Natural killer cell (primary cell): Measurements from ENCODE around the gene DPYSL3. TPM values are rescaled to one million over a fixed set of nuclear protein-coding genes. Genes with fewer than 3 reads are reported as not detected.

Experiments used
- ATAC-seq, 3 donors: fragments of 150-1000 bp in 2 of 3; fragments of 200-7000 bp in 1 of 3; cut with Tn5 transposase; 1 replicate in 1 of 3; 2 replicates in 2 of 3; pipeline ENCODE4 v1.10.0; 2021; ENCODE audit warnings: mild to moderate bottlenecking in 2 of 3, moderate library complexity in 2 of 3
- DNase-seq, 2 donors: peaks; one replicate each; pipeline versions ENCODE4 v3.0.0 to v3.0.0-alpha.2; 2013 to 2021; ENCODE audit warnings: mixed read lengths in 1 of 2
- H3K27ac ChIP-seq: one replicate; pipeline ENCODE4 v1.5.1; 2013; ENCODE audit warnings: mild to moderate bottlenecking, low read length
- H3K27me3 ChIP-seq: one replicate; pipeline ENCODE4 v1.6.1; 2013; ENCODE audit warnings: low read length; ENCODE audit not compliant: control insufficient read depth, insufficient read depth
- H3K36me3 ChIP-seq: one replicate; pipeline ENCODE4 v1.6.1; 2013; ENCODE audit warnings: low read length; ENCODE audit not compliant: control insufficient read depth, insufficient read depth
- H3K4me1 ChIP-seq: one replicate; pipeline ENCODE4 v1.6.1; 2013; ENCODE audit warnings: low read length; ENCODE audit not compliant: control insufficient read depth, insufficient read depth
- H3K4me3 ChIP-seq: one replicate; pipeline ENCODE4 v1.5.1; 2013; ENCODE audit warnings: low read length
- H3K9me3 ChIP-seq: one replicate; pipeline ENCODE4 v1.6.1; 2013; ENCODE audit warnings: low read length; ENCODE audit not compliant: control insufficient read depth, insufficient read depth
- H3K27ac Mint-ChIP-seq, 2 donors: one replicate each; pipeline ENCODE4 v1.8.0; 2022; ENCODE audit warnings: mild to moderate bottlenecking in 2 of 2, mixed read lengths in 2 of 2, moderate library complexity in 1 of 2
- H3K27me3 Mint-ChIP-seq, 2 donors: one replicate each; pipeline ENCODE4 v1.8.0; 2022; ENCODE audit warnings: low read depth in 2 of 2, mixed read lengths in 2 of 2
- H3K36me3 Mint-ChIP-seq: one replicate; pipeline ENCODE4 v1.8.0; 2022; ENCODE audit warnings: mixed read lengths
- H3K4me1 Mint-ChIP-seq, 2 donors: one replicate each; pipeline ENCODE4 v1.8.0; 2022; ENCODE audit warnings: mixed read lengths in 2 of 2
- H3K4me3 Mint-ChIP-seq: one replicate; pipeline ENCODE4 v1.8.0; 2022; ENCODE audit warnings: mild to moderate bottlenecking, moderate library complexity, mixed read lengths
- H3K9me3 Mint-ChIP-seq, 2 donors: one replicate each; pipeline ENCODE4 v1.8.0; 2022; ENCODE audit warnings: mixed read lengths in 2 of 2
- CTCF ChIP-seq: fragments of 200-600 bp; IDR thresholded peaks from one replicate; pipeline ENCODE4 v1.8.0; 2022; ENCODE audit warnings: antibody characterized with exemption
- WGBS: methylation state at CpG from one replicate; pipeline ENCODE4 v1.1.7; 2013; ENCODE audit warnings: missing lambda C conversion rate; ENCODE audit not compliant: insufficient coverage; 5-methylcytosine and 5-hydroxymethylcytosine counted together
- intact Hi-C: fragments of 100-400 bp; cut with micrococcal nuclease; formaldehyde crosslinking; loops from one replicate; pipeline ENCODE4 v1.14.2; 2022
- total RNA-seq, 4 donors: library from RNA; stranded (reverse); fragments of 120-200 nt in 1 of 4; gene quantifications; one replicate each; pipeline versions ENCODE4 v1.2.3 to v1.2.4, GENCODE V29; 2013 to 2022

Gene DPYSL3
- total RNA-seq, 3 donors from 2014 or later (not counting 1 experiment from before 2014, with no cell fraction given): not detected

DNA sequence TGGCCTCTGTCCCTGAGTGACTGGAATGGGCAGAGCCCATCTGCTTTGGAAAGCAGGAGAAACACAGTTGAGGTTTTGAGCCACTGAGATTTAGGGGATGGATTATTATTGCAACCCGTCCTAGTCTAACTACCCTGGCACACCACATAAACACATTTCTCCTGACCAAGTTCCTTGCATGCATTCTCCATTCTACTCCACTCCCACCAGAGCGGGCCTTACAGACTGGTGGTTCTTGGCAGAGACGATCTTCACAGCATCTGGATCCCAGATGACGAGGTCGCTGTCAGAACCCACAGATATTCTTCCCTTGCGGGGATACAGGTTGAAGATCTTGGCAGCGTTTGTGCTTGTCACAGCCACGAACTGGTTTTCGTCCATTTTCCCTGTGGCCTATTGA is 111.0 kb downstream of the DPYSL3 start:
- Histone ChIP-seq H3K9me3 (no peaks in the 10 kb centered on the region), H3K4me3 (no peak overlapping the region), H3K27ac (no peak overlapping the region), H3K36me3 (no peaks in the 10 kb centered on the region), H3K27me3 (no peaks in the 10 kb centered on the region), H3K4me1 (no peaks in the 10 kb centered on the region)
- Mint-ChIP-seq H3K4me1 (peaks cover 7 to 8% of the 10 kb centered on the region in 2 donors), H3K9me3 (no peaks in the 10 kb centered on the region), H3K36me3 (no peaks in the 10 kb centered on the region), H3K4me3 (no peak overlapping the region), H3K27me3 (no peaks in the 10 kb centered on the region), H3K27ac (no peak overlapping the region)
- no peak for TF ChIP-seq CTCF
- intact Hi-C loops: no loop called here
- DNase-seq (no peak), ATAC-seq (no peak)
- 94% methylated on average over 6 of the region's 9 CpGs for WGBS

DNA sequence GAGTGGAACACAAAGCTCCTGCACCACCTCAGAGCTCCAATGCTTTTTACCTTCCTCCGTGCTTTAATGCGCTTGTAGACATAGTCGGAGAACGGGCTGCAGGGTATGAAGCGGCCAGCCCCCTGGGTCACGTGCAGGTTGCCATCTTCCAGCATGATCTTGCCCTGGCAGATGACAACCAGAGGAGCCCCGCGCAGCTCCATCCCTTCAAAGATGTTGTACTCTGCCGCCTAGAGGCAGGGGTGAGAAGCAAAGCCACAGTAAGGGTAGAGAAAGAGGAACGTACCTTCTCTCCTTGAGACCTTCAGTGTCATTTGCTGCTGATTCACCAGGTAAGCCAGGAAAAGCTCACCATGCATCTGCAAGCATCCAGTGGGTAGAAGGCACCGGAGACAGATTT is 112.3 kb downstream of the DPYSL3 start:
- H3K36me3 Mint-ChIP-seq: no peaks in the 10 kb centered on the region
- DNase-seq (no peak), ATAC-seq (no peak)
- H3K4me3 Mint-ChIP-seq: no peak overlapping the region
- H3K9me3 Mint-ChIP-seq: no peaks in the 10 kb centered on the region
- H3K27me3 ChIP-seq: no peaks in the 10 kb centered on the region
- no peaks in the 10 kb centered on the region for H3K4me1 ChIP-seq
- no peak for TF ChIP-seq CTCF
- H3K27ac ChIP-seq: no peak overlapping the region
- WGBS: 93% methylated on average over 11 of the region's 11 CpGs
- H3K27me3 Mint-ChIP-seq: peaks cover 3 to 5% of the 10 kb centered on the region in 2 donors
- no peak overlapping the region for H3K4me3 ChIP-seq
- H3K27ac Mint-ChIP-seq: no peak overlapping the region
- peaks cover 7 to 8% of the 10 kb centered on the region in 2 donors for H3K4me1 Mint-ChIP-seq
- H3K36me3 ChIP-seq: no peaks in the 10 kb centered on the region
- no peaks in the 10 kb centered on the region for H3K9me3 ChIP-seq
- intact Hi-C loops: no loop called here

DNA sequence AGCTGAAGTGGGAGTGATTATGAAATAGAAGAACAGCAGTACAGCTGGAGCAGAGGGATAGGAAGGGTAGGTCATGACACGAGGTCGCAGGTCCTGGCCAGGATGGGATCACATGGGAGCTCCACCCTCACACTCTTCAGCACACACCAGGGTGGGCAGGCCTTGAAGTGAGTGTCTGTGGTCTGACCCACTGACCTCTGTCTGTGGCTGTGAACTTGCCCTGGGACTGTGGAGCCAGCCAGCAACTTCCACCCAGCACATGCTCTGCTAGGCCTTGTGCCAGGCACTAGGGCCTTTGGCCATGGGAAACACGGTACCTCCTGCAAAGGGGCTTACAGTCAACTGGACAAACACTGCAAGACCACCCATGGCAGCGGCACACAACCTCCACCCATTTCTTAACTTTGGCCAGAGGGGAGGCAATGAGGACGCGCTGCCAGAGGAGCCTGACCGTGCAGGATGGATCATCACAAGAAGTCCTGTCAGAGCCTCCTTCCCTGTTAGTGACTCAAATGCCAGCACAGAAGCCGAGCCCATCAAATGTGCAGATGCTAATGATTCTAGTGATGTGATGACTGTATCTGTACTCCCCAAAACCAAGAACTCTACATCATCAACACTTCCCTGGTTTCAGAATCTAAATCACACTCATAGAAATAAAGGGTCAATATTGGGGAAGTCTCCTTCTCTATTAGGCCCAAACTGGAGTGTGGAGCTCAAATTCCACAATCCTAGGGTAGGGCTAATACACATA is 113.6 kb downstream of the DPYSL3 start:
- Histone ChIP-seq H3K9me3 (no peaks in the 10 kb centered on the region), H3K4me1 (no peaks in the 10 kb centered on the region), H3K4me3 (no peak overlapping the region), H3K27me3 (no peaks in the 10 kb centered on the region), H3K27ac (no peak overlapping the region), H3K36me3 (no peaks in the 10 kb centered on the region)
- peaks cover 7 to 8% of the 10 kb centered on the region in 2 donors for H3K4me1 Mint-ChIP-seq
- H3K27ac Mint-ChIP-seq: no peak overlapping the region
- peaks cover 3 to 10% of the 10 kb centered on the region in 2 donors for H3K27me3 Mint-ChIP-seq
- no peaks in the 10 kb centered on the region for H3K9me3 Mint-ChIP-seq
- ATAC-seq: no peak
- no peak overlapping the region for H3K4me3 Mint-ChIP-seq
- DNase-seq: no peak
- intact Hi-C loops: no loop called here
- no peaks in the 10 kb centered on the region for H3K36me3 Mint-ChIP-seq
- WGBS: 88% methylated on average over 6 of the region's 8 CpGs
- TF ChIP-seq CTCF: no peak
